NCI-H510A (cell line): Measurements from ENCODE around the gene BTN1A1.
"Not testable (repeated sequence)": the region's sequence is repeated elsewhere in the genome, so short reads cannot be mapped to it uniquely, and the experiment has no call there.

Experiments used
- DNase-seq: peaks from one replicate; lab custom pipeline; 2025; lab: John Stamatoyannopoulos, UW

The BTN1A1 gene

DNA sequence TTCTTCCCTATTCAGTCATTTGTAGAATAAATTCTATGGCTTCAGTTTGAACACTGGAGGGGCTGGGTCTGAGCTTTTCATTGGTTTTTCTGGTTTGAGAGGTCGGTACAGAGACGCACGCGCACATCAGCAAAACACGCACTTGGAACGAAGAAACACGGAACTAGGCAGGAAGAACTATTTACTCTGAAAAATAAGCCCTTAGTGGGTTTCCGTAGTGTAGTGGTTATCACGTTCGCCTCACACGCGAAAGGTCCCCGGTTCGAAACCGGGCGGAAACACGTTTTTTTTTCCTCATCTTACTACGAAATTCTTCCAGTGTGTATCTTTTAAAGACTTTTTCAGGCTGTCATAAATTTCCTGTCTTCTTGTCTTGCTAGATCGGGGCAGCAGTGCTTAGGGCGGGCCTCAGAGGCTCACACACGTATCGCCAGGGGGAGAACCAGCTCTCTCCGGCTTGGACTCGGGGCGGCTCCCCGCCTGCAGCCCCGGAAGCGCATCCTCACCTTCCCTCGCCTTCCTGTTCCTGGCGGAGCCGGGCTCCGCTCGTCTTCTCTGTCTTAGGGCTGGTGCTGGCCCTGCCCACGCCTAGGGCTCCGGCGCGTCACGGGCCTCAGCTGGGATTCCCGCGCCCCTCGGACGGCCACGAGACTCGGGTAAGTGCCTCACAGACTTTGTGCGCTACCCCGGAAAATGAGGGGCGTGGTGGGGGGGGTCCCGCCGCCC, 37.9 kb downstream of the BTN1A1 start, which contains the start of gene HMGN4:
HMGN4 (plus strand) TSS at position 521 of the 726 bp plus-strand sequence. CDS start 6,841 bp downstream, outside the sequence.
- DNase-seq = peak; percentile 77

DNA sequence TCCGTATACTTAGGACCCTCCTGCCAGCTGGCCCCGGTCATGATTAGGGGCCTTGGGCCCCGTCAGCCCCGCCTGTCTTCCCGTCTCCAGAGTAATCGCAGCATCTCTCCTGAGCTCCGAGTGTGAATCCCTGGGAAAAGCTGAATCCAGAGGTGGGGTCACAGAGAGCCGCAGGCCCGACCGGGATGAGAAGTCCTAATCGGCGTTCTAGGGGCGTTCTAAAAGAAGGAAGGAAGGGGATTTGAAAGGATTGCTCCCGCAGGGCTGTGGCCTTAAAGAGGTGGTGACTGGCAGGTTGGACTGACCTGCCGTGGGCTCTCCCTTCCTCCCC, 38.4 kb downstream of the BTN1A1 start:
- DNase-seq = peak; percentile 26

DNA sequence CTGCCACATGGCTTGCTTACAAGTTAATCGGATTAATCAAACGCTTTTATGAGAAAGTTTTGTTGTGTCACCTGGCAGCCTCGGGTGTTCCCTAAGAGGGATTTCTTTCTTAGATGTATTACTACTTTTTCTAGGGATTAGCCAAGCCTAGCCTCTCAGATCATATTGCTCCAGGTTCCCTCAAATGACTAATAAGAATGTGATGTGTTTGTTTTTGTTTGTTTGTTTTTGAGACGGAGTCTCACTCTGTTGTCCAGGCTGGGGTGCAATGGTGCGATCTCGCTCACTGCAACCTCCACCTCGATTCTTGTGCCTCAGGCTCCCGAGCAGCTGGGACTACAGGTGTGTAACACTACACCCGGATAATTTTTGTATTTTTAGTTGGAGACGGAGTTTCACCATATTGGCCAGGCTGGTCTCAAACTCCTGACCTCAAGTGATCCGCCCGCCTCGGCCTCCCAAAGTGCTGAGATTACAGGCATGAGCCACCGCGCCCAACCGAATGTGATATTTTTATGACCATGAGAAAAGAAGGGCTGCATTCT, 39.0 kb downstream of the BTN1A1 start:
- DNase-seq = no peak

DNA sequence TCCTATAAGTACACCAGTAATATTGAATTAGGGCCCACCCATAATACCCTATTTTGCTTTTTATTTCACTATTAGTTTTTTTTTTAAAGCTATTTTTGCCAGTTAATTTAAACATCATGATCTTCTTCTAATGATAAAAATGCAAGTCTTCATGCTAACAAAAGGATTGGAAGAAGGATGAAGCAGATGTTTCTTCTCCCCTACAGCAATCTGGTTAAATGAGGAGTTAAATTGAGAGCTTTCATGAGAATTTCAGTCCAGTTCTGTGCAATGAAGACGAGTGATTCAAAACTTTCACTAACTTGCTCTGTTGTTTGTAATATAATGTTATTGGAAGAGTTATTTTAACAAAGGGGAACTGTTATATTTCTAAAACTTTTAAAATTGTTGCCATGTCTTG, 41.5 kb downstream of the BTN1A1 start:
- no peak for DNase-seq

DNA sequence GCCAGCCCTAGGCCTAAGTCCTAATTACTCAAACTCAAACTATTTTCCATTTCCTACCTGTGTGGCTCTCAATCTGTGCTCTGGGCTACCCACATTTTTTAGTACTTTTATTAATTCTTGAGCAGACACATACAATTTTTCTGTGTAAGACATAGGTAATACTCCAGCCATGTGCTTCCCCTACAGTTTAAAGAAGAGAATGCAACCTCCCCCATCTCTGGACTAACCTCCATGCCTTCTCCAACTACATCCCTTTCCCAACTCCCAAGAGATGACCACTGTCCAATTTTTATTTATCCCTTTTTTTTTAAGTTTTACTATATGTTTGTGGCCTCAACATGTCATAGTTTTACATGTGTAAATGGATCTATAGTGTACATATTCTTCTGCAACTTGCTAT, 43.9 kb downstream of the BTN1A1 start:
- DNase-seq = no peak

DNA sequence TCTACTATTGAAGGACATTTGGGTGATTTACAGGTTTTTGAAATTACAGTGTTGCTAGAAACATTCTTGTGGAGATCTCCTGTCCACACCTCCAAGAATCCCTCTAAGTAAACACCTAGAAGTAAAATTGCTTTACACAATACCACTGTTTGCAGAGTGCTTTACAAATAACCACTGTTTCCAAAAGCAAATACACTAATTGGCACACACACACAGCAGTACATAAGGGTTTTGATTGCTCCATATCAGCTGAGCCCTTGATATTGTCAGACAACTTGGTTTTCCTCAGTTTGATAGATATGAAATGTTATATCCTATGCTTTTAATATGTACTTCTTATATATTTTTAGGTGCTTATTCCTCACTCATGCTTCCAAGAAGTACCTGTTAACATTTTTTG, 44.4 kb downstream of the BTN1A1 start:
- no peak for DNase-seq

DNA sequence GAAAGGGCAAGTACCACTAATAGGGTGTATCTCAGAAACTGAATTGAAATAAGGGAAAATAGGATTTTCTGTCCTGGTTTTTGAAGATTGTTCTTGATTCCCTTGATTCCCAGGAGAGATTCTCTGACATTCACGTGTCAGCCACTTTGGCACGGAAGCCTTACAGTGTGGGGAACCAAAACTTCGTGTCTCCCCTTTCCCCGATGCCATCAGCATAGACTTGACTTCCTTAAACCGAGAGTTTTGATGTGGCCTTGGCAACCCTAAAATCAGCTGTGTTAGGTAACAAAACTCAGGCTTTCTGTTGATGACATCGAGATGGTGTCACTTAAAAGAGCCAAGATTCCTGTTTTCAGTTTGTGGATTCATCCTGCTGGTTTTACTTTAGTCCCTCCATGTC, 45.5 kb downstream of the BTN1A1 start:
- no peak for DNase-seq

DNA sequence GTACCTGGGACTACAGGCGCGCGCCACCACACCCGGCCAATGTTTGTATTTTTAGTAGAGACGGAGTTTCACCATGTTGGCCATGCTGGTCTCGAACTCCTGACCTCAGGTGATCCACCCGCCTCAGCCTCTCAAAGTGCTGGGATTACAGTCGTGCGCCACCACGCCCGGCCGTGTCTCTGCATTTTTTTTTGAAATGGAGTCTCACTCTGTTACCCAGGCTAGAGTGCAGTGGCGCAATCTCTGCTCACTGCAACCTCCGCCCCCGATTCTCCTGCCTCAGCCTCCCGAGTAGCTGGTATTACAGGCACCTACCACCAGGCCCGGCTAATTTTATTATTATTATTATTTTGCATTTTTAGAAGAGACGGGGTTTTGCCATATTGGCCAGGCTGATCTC, 47.3 kb downstream of the BTN1A1 start:
- DNase-seq = not testable (repeated sequence)

DNA sequence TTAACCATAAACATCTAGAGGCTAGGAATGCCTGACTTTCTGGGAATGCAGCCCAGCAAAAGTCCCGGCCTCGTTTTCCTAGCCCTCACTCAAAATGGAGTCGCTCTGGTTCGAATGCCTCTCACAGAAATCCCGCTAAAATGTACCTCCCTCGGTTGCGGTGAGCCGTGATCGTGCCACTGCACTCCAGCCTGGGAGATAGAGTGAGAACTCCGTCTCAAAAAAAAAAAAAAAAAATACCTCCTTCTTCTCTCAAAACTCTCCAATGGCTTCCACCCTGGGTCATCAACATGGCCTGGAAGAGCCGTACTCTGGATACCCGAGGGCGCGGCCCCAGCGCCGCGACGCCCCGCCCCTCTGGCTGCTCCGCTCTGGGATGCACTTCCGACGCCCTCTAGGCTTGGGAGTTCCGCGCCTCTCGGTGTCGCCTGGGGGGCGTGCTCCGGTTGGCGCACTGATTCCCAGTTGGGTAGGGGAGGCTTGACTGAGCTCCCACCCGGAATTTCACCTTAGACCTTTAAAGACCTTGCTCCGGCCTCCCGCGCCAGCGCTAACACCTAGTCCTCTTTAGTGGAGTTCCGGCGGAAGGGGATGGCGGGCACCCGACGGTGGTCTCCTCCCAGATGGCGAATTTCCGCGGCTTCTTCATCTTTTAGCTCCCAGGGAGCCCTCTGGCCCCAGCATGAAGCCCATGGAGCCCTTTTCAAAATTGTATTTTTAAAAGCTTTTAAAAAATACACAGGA, 50.3 kb downstream of the BTN1A1 start:
- peak; percentile 66 for DNase-seq

DNA sequence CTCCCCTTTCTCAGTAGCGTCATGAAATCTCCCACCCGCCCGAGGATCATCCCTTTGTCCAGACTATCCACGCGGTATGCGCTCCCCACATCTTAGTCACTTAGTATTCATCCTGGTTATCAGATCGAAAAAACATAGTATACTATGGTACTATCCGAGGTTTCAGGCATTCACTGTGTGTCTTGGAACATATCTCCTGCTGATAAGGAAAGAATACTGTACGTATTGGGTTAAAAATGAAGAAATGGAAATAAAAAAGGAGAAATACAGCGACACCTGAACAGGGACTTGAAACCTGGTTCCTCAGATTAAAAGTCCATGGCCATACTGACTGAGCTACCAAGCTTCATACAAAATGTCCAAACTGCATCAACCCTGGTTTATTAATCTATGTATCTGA, 52.1 kb downstream of the BTN1A1 start:
- DNase-seq = no peak

DNA sequence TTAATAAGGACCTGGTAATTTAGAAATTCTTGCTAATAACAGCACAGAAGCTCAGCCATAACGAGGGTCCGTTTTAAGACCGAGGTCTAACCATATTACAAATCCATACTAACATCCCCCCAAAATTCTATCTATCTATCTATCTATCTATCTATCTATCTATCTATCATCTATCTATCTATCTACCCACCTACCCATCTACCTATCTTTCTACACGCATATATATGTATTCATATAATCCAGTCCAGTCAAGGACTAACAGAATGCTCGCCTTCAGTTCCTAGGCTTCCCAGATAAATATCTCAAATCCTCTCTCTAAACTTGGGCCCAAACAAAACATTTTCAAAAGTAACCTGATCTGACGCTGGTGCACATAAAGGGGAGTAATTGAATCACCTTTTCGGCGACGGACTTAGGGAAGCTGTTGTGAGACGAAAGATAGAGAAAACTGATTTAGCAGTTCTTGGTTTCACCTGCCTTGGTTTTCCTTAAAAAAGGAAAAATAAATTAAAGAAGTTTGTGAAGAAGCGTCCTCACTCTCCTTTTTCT, 52.6 kb downstream of the BTN1A1 start:
- no peak for DNase-seq

DNA sequence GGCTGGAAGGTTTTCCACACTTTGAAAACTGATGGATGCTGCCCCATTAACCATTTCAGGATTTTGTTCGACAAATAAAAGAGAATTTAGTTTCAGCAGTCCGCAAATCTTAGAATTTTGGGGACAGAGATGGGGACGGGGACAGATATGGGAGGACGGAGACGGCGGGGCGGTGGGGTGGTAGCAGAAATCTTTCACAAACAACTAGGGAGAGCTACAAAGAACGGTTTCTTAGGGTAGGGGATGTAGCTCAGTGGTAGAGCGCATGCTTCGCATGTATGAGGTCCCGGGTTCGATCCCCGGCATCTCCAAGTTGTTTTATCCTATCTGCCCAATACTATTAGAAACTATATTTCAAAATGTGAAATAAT, 53.1 kb downstream of the BTN1A1 start:
- DNase-seq = peak; percentile 10

DNA sequence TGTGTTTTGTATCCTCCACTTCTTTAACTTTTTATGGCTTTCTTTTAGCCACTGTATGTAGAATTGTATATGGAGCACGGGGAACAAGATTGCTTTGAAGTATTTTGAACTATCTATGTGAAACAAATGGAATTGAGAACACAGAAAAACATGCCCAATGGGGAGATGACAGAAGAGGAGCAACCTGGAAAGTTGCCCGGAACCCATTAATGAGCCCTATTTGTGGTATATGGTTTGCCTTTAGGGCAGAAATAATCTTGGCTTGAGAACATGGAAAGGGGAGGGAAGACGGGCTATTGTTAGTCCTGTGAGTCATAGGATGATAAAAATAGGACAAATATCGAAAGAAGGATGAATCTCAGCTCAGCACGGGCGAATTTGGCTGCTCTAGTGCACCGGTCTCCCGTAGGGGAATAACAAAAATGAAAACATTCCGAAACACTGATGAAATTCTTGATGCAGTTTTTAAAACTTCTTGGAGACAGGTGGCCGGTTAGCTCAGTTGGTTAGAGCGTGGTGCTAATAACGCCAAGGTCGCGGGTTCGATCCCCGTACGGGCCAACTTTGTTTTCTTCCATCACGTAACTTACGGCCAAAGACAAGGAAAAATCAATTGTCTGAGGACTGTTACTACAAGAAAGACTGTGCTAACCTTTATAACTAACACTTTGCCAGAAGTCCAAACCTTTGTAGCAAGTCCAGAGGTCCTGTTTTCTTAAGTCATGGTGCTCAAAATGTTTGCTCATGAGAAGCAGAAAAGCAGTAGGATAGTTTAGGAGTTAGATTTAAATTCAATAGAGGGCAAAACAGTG, 53.7 kb downstream of the BTN1A1 start:
- peak; percentile 23 for DNase-seq

DNA sequence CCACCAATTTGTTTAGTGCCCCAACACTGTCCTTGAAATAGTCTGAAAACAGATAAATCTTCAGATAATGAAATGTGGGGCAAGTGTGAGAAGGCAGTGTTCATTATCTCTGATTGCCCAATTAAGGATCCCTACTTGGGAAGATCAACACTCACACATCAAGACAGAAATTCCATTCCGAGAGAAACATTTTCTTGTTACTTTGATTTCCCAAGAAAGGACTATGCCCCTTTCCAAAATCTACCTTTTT, 54.3 kb downstream of the BTN1A1 start:
- DNase-seq = no peak

DNA sequence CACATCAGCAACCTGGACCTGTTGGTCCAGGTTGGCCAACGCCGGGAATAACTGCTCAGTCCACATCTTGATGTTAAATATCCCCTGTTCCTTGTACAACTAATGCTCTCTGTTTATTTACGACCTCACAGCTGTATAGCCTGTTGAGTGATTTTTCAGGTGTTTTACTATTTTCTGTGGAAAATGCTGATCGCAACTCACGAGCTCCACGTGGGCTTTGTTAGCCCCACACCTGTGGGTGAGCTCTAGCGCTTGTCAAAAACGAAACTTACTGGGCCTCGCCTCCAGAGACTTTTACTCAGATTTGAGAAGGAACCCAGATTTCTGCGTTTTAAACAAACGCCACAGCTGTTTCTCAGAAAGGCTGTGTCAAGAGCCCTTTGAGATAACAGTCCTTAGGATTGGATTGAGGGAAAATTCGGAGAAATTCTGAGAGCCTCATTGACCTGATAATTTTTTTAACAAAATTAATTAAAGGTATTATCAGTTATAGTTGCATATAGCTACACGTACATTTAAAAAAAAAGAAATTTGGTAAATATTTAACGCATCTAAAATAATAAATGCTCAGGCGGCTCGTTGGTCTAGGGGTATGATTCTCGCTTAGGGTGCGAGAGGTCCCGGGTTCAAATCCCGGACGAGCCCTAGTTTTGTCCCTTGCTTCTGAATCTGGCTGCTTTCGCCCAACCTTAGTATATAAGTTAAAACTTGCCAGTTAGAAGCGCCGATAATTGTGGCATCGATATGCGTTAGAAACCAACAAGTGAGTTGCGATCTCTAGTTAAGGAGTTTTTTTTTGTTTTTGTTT, 54.8 kb downstream of the BTN1A1 start:
- peak; percentile 36 for DNase-seq

DNA sequence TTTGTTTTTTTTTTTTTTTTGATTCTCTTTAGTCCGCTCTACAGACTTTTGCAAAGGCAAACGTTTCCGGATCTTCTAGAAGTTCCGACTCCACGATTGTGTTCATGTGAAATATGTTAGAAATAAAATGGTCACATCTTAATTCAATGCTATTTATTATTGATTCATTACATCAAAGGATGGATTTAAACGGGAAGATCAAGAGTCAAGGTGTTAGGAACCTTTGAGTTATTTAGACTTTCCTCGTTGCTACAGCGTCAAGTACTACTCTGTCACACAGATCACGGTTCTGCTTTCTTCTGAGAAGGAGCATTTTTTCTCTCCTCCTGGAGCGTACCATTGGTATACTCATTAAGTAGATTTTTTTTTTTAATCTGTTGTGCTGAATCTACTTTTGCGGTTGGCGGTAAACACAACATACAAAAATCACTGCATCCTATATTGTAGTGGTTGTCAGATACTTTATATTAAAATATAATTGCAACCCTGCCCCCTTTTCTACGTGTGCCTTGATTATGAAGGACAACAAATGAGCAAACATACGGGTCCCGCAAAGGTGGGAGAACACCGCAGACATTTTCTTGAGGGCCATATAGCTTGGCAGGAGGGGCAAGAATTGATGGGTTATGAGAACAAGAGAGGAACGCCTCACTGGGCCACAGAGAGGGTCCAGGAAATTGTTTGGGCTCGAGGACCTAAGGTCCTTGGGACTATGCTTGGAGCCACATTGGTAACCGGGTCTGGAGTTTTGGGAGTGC, 55.6 kb downstream of the BTN1A1 start:
- DNase-seq = no peak

DNA sequence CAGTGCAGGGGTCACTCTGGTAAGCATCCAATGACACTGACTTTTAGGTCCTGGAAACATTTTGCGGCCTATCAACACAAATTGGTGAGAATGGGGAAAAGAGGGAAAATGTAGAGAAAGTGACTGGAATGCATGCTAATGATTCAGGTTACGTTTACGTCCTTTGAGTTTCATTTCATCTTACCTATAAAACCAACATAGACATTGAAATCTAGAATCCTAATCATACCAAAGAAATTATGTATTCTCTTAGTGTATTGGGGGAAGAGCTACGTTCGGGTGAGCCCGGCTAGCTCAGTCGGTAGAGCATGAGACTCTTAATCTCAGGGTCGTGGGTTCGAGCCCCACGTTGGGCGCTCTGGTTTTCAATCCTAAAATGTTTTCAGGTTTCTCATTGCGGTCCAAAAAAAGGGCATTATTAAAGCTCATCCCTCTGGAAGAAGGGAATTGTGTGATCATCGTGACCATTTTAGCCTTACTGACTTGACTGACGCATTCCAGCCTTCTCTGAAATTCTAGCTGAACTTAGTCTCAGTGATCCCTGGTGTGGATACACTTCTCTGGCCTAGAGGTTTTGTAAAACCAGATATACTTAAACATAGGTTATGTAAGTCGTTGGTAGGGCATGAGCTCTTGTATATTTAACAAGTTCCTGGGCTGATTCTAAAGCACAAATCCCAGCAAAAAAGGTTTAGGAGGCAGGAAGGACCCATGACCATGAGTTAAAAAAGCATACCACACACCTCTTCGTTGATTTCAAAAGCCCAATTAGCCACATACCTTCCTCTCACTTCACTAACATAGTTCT, 56.4 kb downstream of the BTN1A1 start:
- peak; percentile 72 for DNase-seq
